CD4-positive, alpha-beta memory T cell (primary cell): ENCODE results near the gene ZNF423. TPM values are rescaled to one million over a fixed set of nuclear protein-coding genes. Genes with fewer than 3 reads are reported as not detected.

ENCODE experiments used
- CTCF ChIA-PET: fragments of 350-600 bp; sonication (Branson Sonifier 250); formaldehyde crosslinking; loops from one replicate; lab custom pipeline; 2021; ENCODE audit warnings: inconsistent platforms; ENCODE audit not compliant: partially characterized antibody; lab: Charles Lee
- POLR2A ChIA-PET: fragments of 350-600 bp; sonication (Branson Sonifier 250); formaldehyde crosslinking; loops from one replicate; lab custom pipeline; 2021; ENCODE audit not compliant: partially characterized antibody; lab: Charles Lee
- DNase-seq, 5 donors: peaks; one replicate each; pipeline versions ENCODE4 v3.0.0 to v3.0.0-alpha.2; 2020 to 2022; ENCODE audit warnings: mixed read lengths in 1 of 5
- H3K27ac ChIP-seq: one replicate; pipeline ENCODE4 v1.7.0; 2013; ENCODE audit warnings: low read depth, low read length
- H3K27me3 ChIP-seq: 2 replicates; pipeline ENCODE4 v1.7.0; 2013; ENCODE audit warnings: mild to moderate bottlenecking, low read length, moderate library complexity; ENCODE audit not compliant: insufficient read depth
- H3K36me3 ChIP-seq: 2 replicates; pipeline ENCODE4 v1.7.0; 2013; ENCODE audit warnings: mild to moderate bottlenecking, low read length, moderate library complexity; ENCODE audit not compliant: insufficient read depth
- H3K4me1 ChIP-seq: 2 replicates; pipeline ENCODE4 v1.7.0; 2013; ENCODE audit warnings: mild to moderate bottlenecking, low read length, moderate library complexity; ENCODE audit not compliant: insufficient read depth
- H3K4me3 ChIP-seq, 2 donors: one replicate each; pipeline ENCODE4 v1.7.0; 2013; ENCODE audit warnings: low read length in 2 of 2, mild to moderate bottlenecking in 1 of 2
- H3K9me3 ChIP-seq, 2 donors: one replicate each; pipeline ENCODE4 v1.7.0; 2013; ENCODE audit warnings: low read length in 2 of 2, control low read depth in 1 of 2; ENCODE audit not compliant: control insufficient read depth in 1 of 2
- H3K27ac Mint-ChIP-seq, 7 donors: one replicate each; pipeline ENCODE4 v1.8.0; 2020 to 2021; ENCODE audit warnings: mixed read lengths in 7 of 7, mild to moderate bottlenecking in 6 of 7, inconsistent platforms in 3 of 7, moderate library complexity in 3 of 7
- H3K27me3 Mint-ChIP-seq, 2 donors: one replicate each; pipeline ENCODE4 v1.8.0; 2020 to 2021; ENCODE audit warnings: mixed read lengths in 2 of 2
- H3K36me3 Mint-ChIP-seq, 2 donors: one replicate each; pipeline ENCODE4 v1.8.0; 2020 to 2021; ENCODE audit warnings: mixed read lengths in 2 of 2, inconsistent platforms in 1 of 2, mild to moderate bottlenecking in 1 of 2
- H3K4me1 Mint-ChIP-seq, 4 donors: one replicate each; pipeline ENCODE4 v1.8.0; 2020 to 2021; ENCODE audit warnings: mixed read lengths in 4 of 4, mild to moderate bottlenecking in 1 of 4
- H3K4me3 Mint-ChIP-seq, 8 donors: one replicate each; pipeline ENCODE4 v1.8.0; 2020 to 2021; ENCODE audit warnings: mixed read lengths in 8 of 8, mild to moderate bottlenecking in 7 of 8, moderate library complexity in 6 of 8, inconsistent platforms in 3 of 8
- H3K9me3 Mint-ChIP-seq, 8 donors: one replicate each; pipeline ENCODE4 v1.8.0; 2020 to 2021; ENCODE audit warnings: mixed read lengths in 8 of 8, mild to moderate bottlenecking in 5 of 8, inconsistent platforms in 3 of 8, moderate library complexity in 1 of 8
- intact Hi-C: fragments of 100-400 bp; cut with micrococcal nuclease; formaldehyde crosslinking; loops from one replicate; pipeline ENCODE4 v1.15.1; 2023
- polyA plus RNA-seq, 2 donors: library from polyadenylated mRNA; unstranded; fragments of 300-500 nt; fragmentation: Illumina TruSeq; gene quantifications; one replicate each; pipeline ENCODE4 v1.2.3, GENCODE V29; 2021
- total RNA-seq, 2 experiments: library from RNA; stranded (reverse); gene quantifications; one replicate each; pipeline ENCODE4 v1.2.3, GENCODE V29; 2021

Gene ZNF423
- total and polyA plus RNA-seq, 4 experiments from 2014 or later, result not detected

DNA sequence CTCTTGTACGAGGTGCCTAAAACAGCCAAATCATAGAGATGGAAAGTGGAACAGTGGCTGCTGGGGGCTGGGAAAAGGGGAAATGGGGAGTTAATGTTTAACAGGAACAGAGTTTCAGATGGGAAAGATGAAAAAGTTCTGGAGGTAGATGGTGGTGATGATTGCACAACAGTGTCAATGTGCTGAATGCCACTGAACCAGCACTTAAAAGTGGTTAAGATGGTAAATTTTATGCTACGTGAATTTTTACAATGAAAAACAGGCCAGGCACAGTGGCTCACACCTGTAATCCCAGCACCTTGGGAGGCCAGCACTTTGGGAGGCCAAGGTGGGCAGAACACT, 351.9 kb downstream of the ZNF423 start:
- Mint-ChIP-seq H3K27ac (no peak overlapping the region), H3K4me1 (peaks cover 0 to 2% (median 0%) of the 10 kb centered on the region in 4 donors), H3K27me3 (peaks cover 0 to 2% of the 10 kb centered on the region in 2 donors), H3K9me3 (peaks cover 0 to 3% (median 0%) of the 10 kb centered on the region in 8 donors), H3K4me3 (no peak overlapping the region), H3K36me3 (no peaks in the 10 kb centered on the region)
- Histone ChIP-seq H3K4me3 (no peak overlapping the region), H3K27ac (no peak overlapping the region), H3K27me3 (no peaks in the 10 kb centered on the region), H3K36me3 (no peaks in the 10 kb centered on the region), H3K9me3 (no peaks in the 10 kb centered on the region), H3K4me1 (no peaks in the 10 kb centered on the region)
- CTCF ChIA-PET, result no interaction called here
- DNase-seq, result no peak
- intact Hi-C loops, result no loop called here
- POLR2A ChIA-PET, result no interaction called here

DNA sequence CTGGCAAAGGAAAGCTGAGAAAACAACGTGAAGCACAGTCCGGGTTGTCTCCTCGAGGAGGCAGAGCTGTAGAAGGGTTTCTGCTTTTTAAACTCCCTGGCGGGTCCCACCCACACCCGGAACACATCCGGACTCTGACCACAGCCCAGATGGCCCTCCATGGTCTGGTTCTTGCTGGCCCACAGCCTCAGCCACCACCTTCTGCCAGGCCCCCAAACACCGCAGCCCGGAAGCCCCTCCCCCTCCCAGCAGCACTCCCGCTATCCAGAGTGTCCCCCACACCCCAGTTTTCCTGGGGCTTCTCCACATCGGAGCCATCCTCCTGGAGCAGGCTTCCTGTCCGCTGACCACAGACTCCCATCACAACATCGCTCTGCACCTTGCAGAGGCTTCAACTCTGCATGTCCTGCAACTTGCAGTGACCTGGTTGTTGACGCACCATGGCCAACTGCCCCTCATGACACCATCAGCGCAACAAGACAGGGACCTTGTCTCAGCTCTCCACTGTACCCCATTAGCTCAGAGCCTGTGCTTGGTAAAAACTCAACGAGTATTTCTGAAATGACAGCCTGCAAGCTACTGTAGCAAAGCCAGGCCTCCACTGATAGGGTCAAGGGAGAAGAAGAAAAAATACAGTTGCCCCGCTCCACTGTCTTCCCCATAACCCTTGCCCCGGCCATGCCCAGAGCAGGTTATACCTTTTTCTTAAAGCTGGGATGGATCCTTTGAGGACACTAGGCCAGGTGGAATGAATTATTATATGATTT, 352.5 kb downstream of the ZNF423 start:
- POLR2A ChIA-PET, result no interaction called here
- peak overlapping the region in 1 of 7 donors; percentile 12 for H3K27ac Mint-ChIP-seq

DNA sequence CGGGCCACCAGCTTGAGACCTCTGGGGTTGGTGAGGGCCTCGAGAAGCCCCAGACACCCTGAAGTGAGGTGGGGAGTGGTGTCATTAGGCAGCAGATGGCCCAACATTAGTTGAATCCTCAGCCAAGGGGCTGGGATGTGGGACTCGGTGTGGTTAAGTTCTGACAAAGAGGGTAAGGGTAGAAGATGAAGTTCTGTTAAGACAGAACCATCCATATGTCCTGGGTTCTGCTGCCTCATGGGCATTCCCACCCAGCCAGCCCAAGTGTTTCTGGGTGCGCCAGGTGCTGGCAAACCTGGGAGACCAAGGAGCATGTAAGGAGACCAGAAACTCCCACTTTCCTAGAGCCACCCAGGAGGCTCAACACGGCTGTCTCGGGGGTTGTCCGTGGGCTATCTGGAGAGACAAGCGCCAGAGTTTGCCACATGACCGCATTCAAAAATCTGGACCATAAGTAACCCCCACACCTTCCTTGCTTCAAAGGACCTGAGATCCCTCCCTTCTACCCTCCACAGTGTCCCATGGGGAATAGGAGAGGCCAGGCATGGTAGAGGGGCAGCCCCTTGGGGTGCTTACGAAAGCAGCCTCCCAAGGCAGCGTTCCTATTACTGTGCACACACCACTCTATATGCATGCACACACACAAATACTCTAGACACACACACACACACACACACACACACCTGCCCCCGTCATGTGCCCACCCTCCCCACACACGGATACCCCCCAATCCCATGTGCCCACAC, 353.6 kb downstream of the ZNF423 start:
- ChIA-PET CTCF (no interaction called here), POLR2A (no interaction called here)
- intact Hi-C loops, result no loop called here
- Histone ChIP-seq H3K27me3 (no peaks in the 10 kb centered on the region), H3K4me1 (no peaks in the 10 kb centered on the region), H3K27ac (no peak overlapping the region), H3K4me3 (no peak overlapping the region), H3K36me3 (no peaks in the 10 kb centered on the region), H3K9me3 (no peaks in the 10 kb centered on the region)
- Mint-ChIP-seq H3K27ac (no peak overlapping the region), H3K4me3 (no peak overlapping the region), H3K36me3 (no peaks in the 10 kb centered on the region), H3K27me3 (peaks cover 2 to 3% of the 10 kb centered on the region in 2 donors), H3K4me1 (peaks cover 0 to 2% (median 0%) of the 10 kb centered on the region in 4 donors), H3K9me3 (peaks cover 0 to 3% (median 0%) of the 10 kb centered on the region in 8 donors)
- no peak for DNase-seq

More for the DNA sequence above, 352.5 kb downstream of the ZNF423 start:
- no peak overlapping the region for H3K27ac ChIP-seq
- Mint-ChIP-seq H3K9me3 (peaks cover 0 to 3% (median 0%) of the 10 kb centered on the region in 8 donors), H3K4me1 (peaks cover 0 to 2% (median 0%) of the 10 kb centered on the region in 4 donors), H3K27me3 (peaks cover 2 to 3% of the 10 kb centered on the region in 2 donors), H3K36me3 (no peaks in the 10 kb centered on the region), H3K4me3 (no peak overlapping the region)
- no peaks in the 10 kb centered on the region for H3K36me3 ChIP-seq
- no peak for DNase-seq
- no peaks in the 10 kb centered on the region for H3K9me3 ChIP-seq
- H3K27me3 ChIP-seq, result no peaks in the 10 kb centered on the region
- no peaks in the 10 kb centered on the region for H3K4me1 ChIP-seq
- CTCF ChIA-PET, result no interaction called here
- no peak overlapping the region for H3K4me3 ChIP-seq
- intact Hi-C loops, result no loop called here

DNA sequence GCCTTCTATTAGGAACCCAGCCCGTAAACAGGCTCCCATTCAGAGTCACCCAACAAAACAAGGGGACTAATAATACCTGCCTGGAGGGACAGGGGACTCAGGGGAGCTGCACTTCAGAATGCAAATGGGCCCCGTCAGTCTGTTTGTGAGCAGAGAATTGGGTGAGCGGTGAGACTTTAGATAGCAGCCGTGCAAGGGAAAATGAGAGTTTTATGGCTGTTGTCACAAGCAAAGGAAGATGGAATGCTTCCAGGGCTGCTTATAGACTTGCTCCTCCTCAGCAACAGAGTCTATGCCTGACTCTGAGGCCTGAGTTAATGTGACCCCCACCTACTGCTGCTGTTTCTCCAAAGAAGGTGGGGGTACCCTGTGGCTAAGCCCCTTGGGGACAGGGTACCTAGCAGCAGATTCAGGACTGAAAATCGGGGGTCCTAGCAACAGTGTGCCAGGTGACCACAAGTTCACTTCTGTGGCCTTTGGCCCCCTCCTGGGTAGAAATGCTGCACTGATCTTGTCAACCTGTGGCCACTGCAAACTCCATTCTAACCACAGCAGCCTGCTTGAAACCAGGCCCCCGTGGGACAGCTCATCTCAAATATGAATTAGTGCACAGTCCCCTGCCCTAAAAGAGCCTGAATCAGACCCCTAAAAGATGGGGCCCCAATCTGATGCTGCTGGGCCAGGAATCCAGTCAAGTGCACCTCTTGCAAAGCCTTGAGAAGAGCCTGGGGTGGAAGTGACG, 355.9 kb downstream of the ZNF423 start:
- Mint-ChIP-seq H3K9me3 (peaks cover 0 to 1% (median 0%) of the 10 kb centered on the region in 8 donors), H3K27ac (no peak overlapping the region), H3K4me3 (no peak overlapping the region), H3K4me1 (peaks cover 0 to 2% (median 0%) of the 10 kb centered on the region in 4 donors), H3K27me3 (peaks cover 0 to 8% of the 10 kb centered on the region in 2 donors), H3K36me3 (no peaks in the 10 kb centered on the region)
- no peak for DNase-seq
- Histone ChIP-seq H3K4me1 (no peaks in the 10 kb centered on the region), H3K27ac (no peak overlapping the region), H3K9me3 (no peaks in the 10 kb centered on the region), H3K36me3 (no peaks in the 10 kb centered on the region), H3K4me3 (no peak overlapping the region), H3K27me3 (no peaks in the 10 kb centered on the region)
- ChIA-PET POLR2A (no interaction called here), CTCF (no interaction called here)
- intact Hi-C loops, result no loop called here

DNA sequence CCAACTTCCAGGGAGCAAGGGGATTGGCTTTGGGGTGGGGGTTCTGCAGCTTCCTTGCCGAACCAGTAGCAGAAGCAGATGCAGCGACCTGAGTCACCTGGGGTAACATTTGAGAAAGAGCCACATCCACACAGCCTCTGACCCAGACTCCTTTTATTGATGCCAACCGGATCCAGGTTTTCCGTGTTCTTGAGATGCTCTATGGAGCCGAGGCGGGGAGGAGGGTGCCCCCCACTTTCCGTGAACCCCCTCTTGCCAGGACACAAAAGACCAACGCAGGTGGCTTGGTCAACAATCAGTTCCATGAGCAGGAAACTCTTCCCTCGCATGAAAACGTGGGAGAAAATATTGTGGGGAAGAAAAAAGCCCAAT, 356.5 kb downstream of the ZNF423 start:
- Mint-ChIP-seq H3K27me3 (peaks cover 0 to 8% of the 10 kb centered on the region in 2 donors), H3K4me3 (no peak overlapping the region), H3K36me3 (no peaks in the 10 kb centered on the region), H3K9me3 (peaks cover 0 to 1% (median 0%) of the 10 kb centered on the region in 8 donors), H3K27ac (no peak overlapping the region), H3K4me1 (peaks cover 0 to 2% (median 0%) of the 10 kb centered on the region in 4 donors)
- intact Hi-C loops, result no loop called here
- H3K36me3 ChIP-seq, result no peaks in the 10 kb centered on the region
- no peak for DNase-seq
- H3K4me1 ChIP-seq, result no peaks in the 10 kb centered on the region
- no peak overlapping the region for H3K27ac ChIP-seq
- H3K4me3 ChIP-seq, result no peak overlapping the region
- no peaks in the 10 kb centered on the region for H3K27me3 ChIP-seq
- H3K9me3 ChIP-seq, result no peaks in the 10 kb centered on the region
- ChIA-PET POLR2A (no interaction called here), CTCF (no interaction called here)

DNA sequence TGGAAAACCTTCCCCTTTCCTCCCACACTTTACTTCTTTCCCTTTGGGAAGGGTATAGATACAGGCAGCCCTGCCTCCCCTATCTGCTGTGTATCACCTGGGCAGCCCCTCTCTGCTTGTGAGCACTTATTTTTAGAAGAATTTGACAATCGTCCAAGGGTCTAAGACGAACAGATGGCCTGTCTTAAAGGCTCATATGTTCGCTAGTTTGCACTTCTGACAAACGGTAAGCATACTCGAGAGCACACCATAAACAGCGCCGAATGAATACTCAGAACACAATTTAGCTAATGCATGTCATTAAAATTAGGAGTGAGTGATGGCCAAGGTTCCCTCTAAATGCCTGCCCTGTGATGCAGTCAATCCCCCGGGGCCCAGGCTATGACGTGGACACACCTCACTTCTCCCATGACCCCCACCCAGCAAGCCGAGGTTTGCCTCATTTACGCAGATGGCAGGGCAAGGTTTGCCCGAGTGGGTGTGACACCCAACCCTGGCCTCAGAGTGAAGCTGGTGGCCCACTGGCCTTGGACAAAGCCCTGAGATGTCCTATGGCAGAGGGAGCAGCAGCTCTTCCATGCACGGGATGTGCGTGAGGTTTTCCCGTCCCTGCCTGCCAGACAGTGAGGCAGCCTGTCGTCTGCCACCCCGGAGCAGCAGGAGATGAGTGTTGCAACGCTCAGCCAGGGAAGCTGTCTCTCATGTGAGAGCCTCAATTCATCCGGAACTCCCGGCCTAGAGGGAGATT, 357.1 kb downstream of the ZNF423 start:
- Histone ChIP-seq H3K27ac (no peak overlapping the region), H3K36me3 (no peaks in the 10 kb centered on the region), H3K4me3 (no peak overlapping the region), H3K4me1 (no peaks in the 10 kb centered on the region), H3K27me3 (no peaks in the 10 kb centered on the region), H3K9me3 (no peaks in the 10 kb centered on the region)
- intact Hi-C loops, result no loop called here
- Mint-ChIP-seq H3K4me1 (peaks cover 0 to 2% (median 0%) of the 10 kb centered on the region in 4 donors), H3K27ac (peak overlapping the region in 1 of 7 donors; percentile 47), H3K36me3 (no peaks in the 10 kb centered on the region), H3K27me3 (peaks cover 0 to 8% of the 10 kb centered on the region in 2 donors), H3K9me3 (peaks cover 0 to 1% (median 0%) of the 10 kb centered on the region in 8 donors), H3K4me3 (no peak overlapping the region)
- ChIA-PET POLR2A (no interaction called here), CTCF (no interaction called here)
- no peak for DNase-seq
